SK-N-MC (cell line): ENCODE results near the gene JADE2.

Experiments
- EZH2 ChIP-seq: fragments of 200-600 bp; sonication (generic); IDR thresholded peaks from one replicate; pipeline ENCODE4 v1.6.1; 2017; ENCODE audit warnings: antibody characterized with exemption
- FOXP2 ChIP-seq: optimal IDR thresholded peaks from 2 replicates; pipeline ENCODE3; 2011; ENCODE audit warnings: mild to moderate bottlenecking, moderate library complexity; ENCODE audit not compliant: insufficient read depth; ENCODE audit errors: extremely low read length, control extremely low read depth
- POLR2AphosphoS5 ChIP-seq: IDR thresholded peaks from 2 replicates; pipeline ENCODE4 v1.6.1; 2012; ENCODE audit warnings: mild to moderate bottlenecking, low read depth, low read length, borderline replicate concordance

DNA sequence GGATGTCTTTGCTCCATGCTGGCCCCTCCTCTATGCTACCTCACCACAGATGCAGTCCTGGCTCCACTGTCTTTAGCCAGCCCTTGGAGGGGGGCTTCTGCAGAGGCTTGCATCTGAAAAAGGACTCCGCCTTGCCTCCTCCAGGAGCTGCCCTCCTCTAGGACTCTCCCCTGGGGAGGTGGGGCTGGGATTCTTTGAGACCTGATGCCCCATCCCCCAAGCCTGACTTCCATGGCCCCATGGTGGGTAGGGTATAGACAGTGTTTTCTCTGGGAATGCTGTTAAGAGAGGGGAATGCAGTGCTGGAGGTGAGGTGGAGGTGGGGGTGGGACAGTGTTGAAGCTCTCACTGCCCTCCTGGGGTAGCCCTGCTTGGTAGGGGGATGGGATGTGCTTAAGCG, 14.3 kb downstream of the JADE2 start:
- TF ChIP-seq EZH2 (no peak), FOXP2 (no peak), POLR2AphosphoS5 (no peak)
